ENCODE results near the gene DUSP7.

- no peak for TF ChIP-seq POLR2A (IDR thresholded peaks at IDR 0.05; ENCODE audit: borderline replicate concordance, extremely low read depth, insufficient read depth, insufficient read length)
- TF ChIP-seq CTCF (IDR thresholded peaks at IDR 0.05 in 2 of 3, conservative IDR thresholded peaks at IDR 0.05 in 1 of 3; ENCODE audit: borderline replicate concordance in 1 of 3, insufficient read depth in 1 of 3, low read depth in 2 of 3, low read length in 2 of 3) = no peak
- no peak for TF ChIP-seq EGR1 (IDR thresholded peaks at IDR 0.05; ENCODE audit: low read depth)
These were observed 15.6 kb upstream of the DUSP7 start for GRCh38 chr3:52072020-52072419.

Data from HCT116 (cell line).